Calu3 (cell line): ENCODE data around the gene CHMP2A. TPM values are rescaled to one million over a fixed set of nuclear protein-coding genes. Genes with fewer than 3 reads are reported as not detected.

Experiments used
- BruUV-seq: library from RNA; stranded (reverse); fragments of 400-500 nt; replicated peaks from 2 replicates; lab custom pipeline; 2021; lab: Mats Ljungman, UMichigan
- CTCF ChIA-PET: fragments of 300-600 bp; sonication (Branson Sonifier 250); formaldehyde crosslinking; loops from one replicate; lab custom pipeline; 2022; ENCODE audit warnings: antibody characterized with exemption; lab: Charles Lee
- DNase-seq: peaks from one replicate; pipeline ENCODE4 v3.0.0; 2022
- H3K27ac Mint-ChIP-seq: one replicate; pipeline ENCODE4 v1.8.0; 2022; ENCODE audit warnings: mixed read lengths; ENCODE audit not compliant: unreplicated experiment
- H3K27me3 Mint-ChIP-seq: one replicate; pipeline ENCODE4 v1.8.0; 2022; ENCODE audit warnings: mixed read lengths; ENCODE audit not compliant: unreplicated experiment
- H3K36me3 Mint-ChIP-seq: one replicate; pipeline ENCODE4 v1.8.0; 2022; ENCODE audit warnings: mild to moderate bottlenecking, moderate library complexity, mixed read lengths; ENCODE audit not compliant: insufficient read depth, unreplicated experiment
- H3K4me1 Mint-ChIP-seq: one replicate; pipeline ENCODE4 v1.8.0; 2022; ENCODE audit warnings: mild to moderate bottlenecking, low read depth, mixed read lengths; ENCODE audit not compliant: unreplicated experiment
- H3K4me3 Mint-ChIP-seq: one replicate; pipeline ENCODE4 v1.8.0; 2022; ENCODE audit warnings: mild to moderate bottlenecking, low read depth, moderate library complexity, mixed read lengths; ENCODE audit not compliant: unreplicated experiment
- H3K9me3 Mint-ChIP-seq: one replicate; pipeline ENCODE4 v1.8.0; 2022; ENCODE audit warnings: low read depth, mixed read lengths; ENCODE audit not compliant: unreplicated experiment
- CTCF ChIP-seq: fragments of 200-600 bp; IDR thresholded peaks from one replicate; pipeline ENCODE4 v1.8.0; 2022; ENCODE audit warnings: antibody characterized with exemption; ENCODE audit not compliant: unreplicated experiment
- intact Hi-C: fragments of 100-400 bp; cut with micrococcal nuclease; formaldehyde crosslinking; loops from one replicate; pipeline ENCODE4 v1.10.0; 2022; ENCODE audit not compliant: unreplicated experiment
- total RNA-seq: library from RNA; stranded (reverse); gene quantifications from 2 replicates; pipeline ENCODE4 v1.2.3, GENCODE V29; 2022

CHMP2A gene
- total RNA-seq, 1 experiment from 2014 or later: 168 TPM

- Mint-ChIP-seq H3K27me3 (no peaks in the 10 kb centered on the region), H3K36me3 (peaks cover 54% of the 10 kb centered on the region)
- peak; percentile 99 for DNase-seq
These were observed 18.1 kb upstream of the CHMP2A start, which contains the start of gene MZF1 for GRCh38 chr19:58572818-58573657. TSS of gene MZF1 (minus strand) at chr19:58573335. CDS start at chr19:58571389, 1,946 bp downstream.

GRCh38 chr19:58572026-58572817 is 17.3 kb upstream of the CHMP2A start:
- Mint-ChIP-seq H3K9me3 (no peaks in the 10 kb centered on the region), H3K4me1 (peaks cover 27% of the 10 kb centered on the region), H3K27ac (peak overlapping the region; percentile 98), H3K4me3 (peak overlapping the region; percentile 88), H3K36me3 (peaks cover 54% of the 10 kb centered on the region), H3K27me3 (no peaks in the 10 kb centered on the region)
- CTCF ChIA-PET: interaction anchor here (0.5 kb wide), 1 partner anchor 9 kb away, joined by 7 read pairs; no protein-coding TSS in a partner anchor
- no TSS peak for BruUV-seq
- intact Hi-C loops: loop anchor here (2.0 kb wide), 1 partner anchor 27 kb away; the partner anchor contains the start of gene TRIM28
- DNase-seq: no peak
- TF ChIP-seq CTCF: no peak

More at GRCh38 chr19:58572818-58573657, 18.1 kb upstream of the CHMP2A start, which contains the start of gene MZF1:
- TSS peak; percentile 21 for BruUV-seq
- peak within 1 kb of the TSS; percentile 88 for H3K4me3 Mint-ChIP-seq
- CTCF ChIA-PET: interaction anchor here (0.5 kb wide), 1 partner anchor 10 kb away, joined by 7 read pairs; no protein-coding TSS in a partner anchor
- peaks cover 27% of the 10 kb centered on the region for H3K4me1 Mint-ChIP-seq
- H3K9me3 Mint-ChIP-seq: no peaks in the 10 kb centered on the region
- no peak for TF ChIP-seq CTCF
- intact Hi-C loops: loop anchor here (2.0 kb wide), 1 partner anchor 28 kb away; the partner anchor contains the start of gene TRIM28
- H3K27ac Mint-ChIP-seq: peak within 1 kb of the TSS; percentile 98

- TF ChIP-seq CTCF: no peak
- peaks cover 53% of the 10 kb centered on the region for H3K36me3 Mint-ChIP-seq
These were observed 16.7 kb upstream of the CHMP2A start for GRCh38 chr19:58571575-58571947.

DNA sequence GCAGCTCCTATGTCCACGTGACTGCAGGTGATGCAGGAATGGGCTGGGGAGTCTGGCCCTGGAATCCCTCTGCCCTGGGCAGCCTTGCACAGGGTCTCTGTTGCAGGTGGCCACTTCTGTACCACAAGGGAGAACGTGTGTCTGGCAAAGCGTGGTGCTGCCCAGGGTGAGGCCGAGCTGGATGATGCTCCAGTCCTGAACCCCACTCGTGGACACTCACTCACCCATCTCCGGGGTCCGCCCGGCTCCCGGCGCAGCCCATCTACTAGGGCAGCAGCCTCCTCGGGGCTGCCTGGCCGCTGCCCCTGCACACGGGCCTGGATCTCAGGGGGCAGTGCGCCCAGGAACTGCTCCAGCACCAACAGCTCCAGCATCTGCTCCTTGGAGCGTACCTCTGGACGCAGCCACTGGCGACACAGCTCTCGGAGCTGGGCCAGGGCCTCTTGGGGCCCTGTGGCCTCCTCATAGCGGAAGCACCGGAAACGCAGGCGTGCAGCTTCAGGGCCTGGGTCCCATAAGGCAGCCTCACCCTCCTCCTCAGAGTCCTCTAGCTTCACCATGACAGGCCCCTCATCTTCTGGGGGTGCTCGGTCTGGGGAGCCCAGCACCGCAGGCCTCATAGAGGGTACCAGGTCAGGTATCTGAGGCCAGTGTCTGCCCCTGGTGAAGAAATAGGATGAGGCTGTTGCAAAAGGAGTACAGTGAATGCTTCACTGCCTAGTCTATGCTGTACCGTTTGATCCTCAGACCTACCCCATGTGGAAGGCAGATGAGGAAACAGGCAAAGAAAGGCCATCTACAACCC is 16.1 kb upstream of the CHMP2A start:
- peaks cover 25% of the 10 kb centered on the region for H3K4me1 Mint-ChIP-seq
- BruUV-seq: no TSS peak
- intact Hi-C loops: no loop called here
- no peak for DNase-seq
- H3K4me3 Mint-ChIP-seq: no peak overlapping the region
- TF ChIP-seq CTCF: no peak
- H3K36me3 Mint-ChIP-seq: peaks cover 53% of the 10 kb centered on the region
- H3K27ac Mint-ChIP-seq: no peak overlapping the region
- CTCF ChIA-PET: no interaction called here
- no peaks in the 10 kb centered on the region for H3K9me3 Mint-ChIP-seq
- no peaks in the 10 kb centered on the region for H3K27me3 Mint-ChIP-seq

More at GRCh38 chr19:58571575-58571947, 16.7 kb upstream of the CHMP2A start:
- no peaks in the 10 kb centered on the region for H3K27me3 Mint-ChIP-seq
- peak overlapping the region; percentile 98 for H3K27ac Mint-ChIP-seq
- CTCF ChIA-PET: no interaction called here
- BruUV-seq: no TSS peak
- DNase-seq: no peak
- H3K9me3 Mint-ChIP-seq: no peaks in the 10 kb centered on the region
- intact Hi-C loops: no loop called here
- no peak overlapping the region for H3K4me3 Mint-ChIP-seq
- peaks cover 27% of the 10 kb centered on the region for H3K4me1 Mint-ChIP-seq
